ENCODE data around the gene NPB. TPM values are rescaled to one million over a fixed set of nuclear protein-coding genes. Genes with fewer than 3 reads are reported as not detected.
A peak's percentile ranks its signal among the peaks of the same experiment; 100 is the strongest.
"Not testable (repeated sequence)": the region's sequence is repeated elsewhere in the genome, so short reads cannot be mapped to it uniquely, and the experiment has no call there.

NPB gene
- total RNA-seq, 1 experiment from 2014 or later: 0.34 TPM

GRCh38 chr17:81911969-81912368 lies 9.9 kb downstream of the NPB start:
- no peak for DNase-seq (ENCODE audit: low read depth)

GRCh38 chr17:81912441-81913309 lies 10.6 kb downstream of the NPB start:
- no peak for DNase-seq (ENCODE audit: low read depth)

- no peak for DNase-seq (ENCODE audit: low read depth)
Measured at GRCh38 chr17:81913394-81914102, 11.5 kb downstream of the NPB start.

- DNase-seq (ENCODE audit: low read depth): no peak
Measured at GRCh38 chr17:81914103-81914850, 12.2 kb downstream of the NPB start.

- DNase-seq (ENCODE audit: low read depth): no peak
Measured at GRCh38 chr17:81915331-81915730, 13.3 kb downstream of the NPB start.

- peak; percentile 73 for DNase-seq (ENCODE audit: low read depth)
Measured at GRCh38 chr17:81916234-81917001, 14.4 kb downstream of the NPB start.

- peak; percentile 49 for DNase-seq (ENCODE audit: low read depth)
Measured at GRCh38 chr17:81917565-81918332, 15.7 kb downstream of the NPB start, which contains the start of gene SIRT7. SIRT7 (minus strand) TSS chr17:81918176; CDS start chr17:81918131, 45 bp downstream.

GRCh38 chr17:81918333-81918669 lies 16.3 kb downstream of the NPB start:
- DNase-seq (ENCODE audit: low read depth): not testable (repeated sequence)

- no peak for DNase-seq (ENCODE audit: low read depth)
Measured at GRCh38 chr17:81918832-81919545, 17.0 kb downstream of the NPB start.

- DNase-seq (ENCODE audit: low read depth): no peak
Measured at GRCh38 chr17:81920612-81921536, 18.8 kb downstream of the NPB start.

GRCh38 chr17:81921537-81921862 lies 19.5 kb downstream of the NPB start:
- no peak for DNase-seq (ENCODE audit: low read depth)

GRCh38 chr17:81921996-81922565 lies 20.0 kb downstream of the NPB start:
- DNase-seq (ENCODE audit: low read depth): no peak

- no peak for DNase-seq (ENCODE audit: low read depth)
Measured at GRCh38 chr17:81922566-81923301, 20.7 kb downstream of the NPB start.

- DNase-seq (ENCODE audit: low read depth): peak; percentile 82
Measured at GRCh38 chr17:81923302-81924260, 21.5 kb downstream of the NPB start.

- DNase-seq (ENCODE audit: low read depth): no peak
Measured at GRCh38 chr17:81924557-81925532, 22.8 kb downstream of the NPB start.
